PC-9 (cell line): ENCODE results near the gene C7orf25. TPM values are rescaled to one million over a fixed set of nuclear protein-coding genes. Genes with fewer than 3 reads are reported as not detected.

Source experiments
- BruUV-seq: library from RNA; stranded (reverse); fragments of 400-500 nt; replicated peaks from 2 replicates; lab custom pipeline; 2021; lab: Mats Ljungman, UMichigan
- CTCF ChIA-PET: fragments of 300-600 bp; sonication (Branson Sonifier 250); formaldehyde crosslinking; loops from one replicate; lab custom pipeline; 2022; ENCODE audit warnings: antibody characterized with exemption; lab: Charles Lee
- POLR2A ChIA-PET: fragments of 300-600 bp; sonication (Branson Sonifier 250); formaldehyde crosslinking; loops from one replicate; lab custom pipeline; 2022; ENCODE audit warnings: antibody characterized with exemption; ENCODE audit not compliant: unreplicated experiment; lab: Charles Lee
- DNase-seq, 2 experiments: peaks; one replicate each; pipeline versions ENCODE4 v3.0.0 to v3.0.0-alpha.2; 2015 to 2022; ENCODE audit warnings: mixed read lengths in 1 of 2
- H2AFZ ChIP-seq: fragments of 200-600 bp; sonication (generic); 2 replicates; pipeline ENCODE4 v1.8.1; 2017; ENCODE audit warnings: antibody characterized with exemption
- H3F3A ChIP-seq: fragments of 200-600 bp; sonication (generic); 2 replicates; pipeline ENCODE4 v1.8.1; 2017; ENCODE audit warnings: antibody characterized with exemption, mild to moderate bottlenecking, low read depth; ENCODE audit not compliant: insufficient read depth
- H3K27ac ChIP-seq: fragments of 200-600 bp; sonication (generic); 2 replicates; pipeline ENCODE4 v1.6.1; 2016; ENCODE audit warnings: mixed run types
- H3K27me3 ChIP-seq: fragments of 200-600 bp; sonication (generic); 2 replicates; pipeline ENCODE4 v1.6.1; 2016; ENCODE audit warnings: low read depth, mixed run types; ENCODE audit not compliant: insufficient read depth
- H3K36me3 ChIP-seq: fragments of 200-600 bp; sonication (generic); 2 replicates; pipeline ENCODE4 v1.6.1; 2016; ENCODE audit warnings: low read depth, mixed run types
- H3K4me1 ChIP-seq: fragments of 200-600 bp; sonication (generic); replicated peaks from 2 replicates; pipeline ENCODE4 v1.6.1; 2016; ENCODE audit warnings: mixed run types; ENCODE audit not compliant: insufficient read depth
- H3K4me2 ChIP-seq: fragments of 200-600 bp; sonication (generic); 2 replicates; pipeline ENCODE4 v1.6.1; 2017; ENCODE audit warnings: mixed run types
- H3K4me3 ChIP-seq: fragments of 200-600 bp; sonication (generic); 2 replicates; pipeline ENCODE4 v1.6.1; 2016; ENCODE audit warnings: mixed run types
- H3K79me2 ChIP-seq: fragments of 200-600 bp; sonication (generic); 2 replicates; pipeline ENCODE4 v1.6.1; 2017; ENCODE audit warnings: low read depth, mixed run types
- H3K9me2 ChIP-seq: fragments of 200-600 bp; sonication (generic); 2 replicates; pipeline ENCODE4 v1.8.1; 2017; ENCODE audit warnings: mild to moderate bottlenecking; ENCODE audit not compliant: insufficient read depth
- H3K9me3 ChIP-seq: fragments of 200-600 bp; sonication (generic); 2 replicates; pipeline ENCODE4 v1.8.1; 2016; ENCODE audit warnings: low read depth; ENCODE audit not compliant: insufficient read depth
- H4K20me1 ChIP-seq: fragments of 200-600 bp; sonication (generic); 2 replicates; pipeline ENCODE4 v1.8.1; 2017; ENCODE audit not compliant: insufficient read depth
- EZH2 ChIP-seq: fragments of 200-600 bp; sonication (generic); IDR thresholded peaks from 2 replicates; pipeline ENCODE4 v1.8.0; 2017; ENCODE audit warnings: antibody characterized with exemption, low read depth
- intact Hi-C: fragments of 100-400 bp; cut with micrococcal nuclease; formaldehyde crosslinking; loops from one replicate; pipeline ENCODE4 v1.10.0; 2022; ENCODE audit not compliant: unreplicated experiment
- total RNA-seq: library from RNA; stranded (reverse); gene quantifications from 2 replicates; pipeline ENCODE4 v1.2.3, GENCODE V29; 2021
- TF ChIP-seq, protein P1 (sequence below): fragments of 200-600 bp; sonication (generic); conservative IDR thresholded peaks from 2 replicates; pipeline ENCODE4 v1.6.1; 2017; ENCODE audit warnings: mixed run types, antibody characterized with exemption, mild to moderate bottlenecking, moderate library complexity

Gene C7orf25
- total RNA-seq, 1 experiment from 2014 or later = 7.3 TPM

- Histone ChIP-seq H3K9me3 (no peaks in the 10 kb centered on the region), H3K4me1 (no peaks in the 10 kb centered on the region), H2AFZ (no peak overlapping the region), H3K36me3 (no peaks in the 10 kb centered on the region), H3K4me3 (no peak overlapping the region), H3F3A (no peaks in the 10 kb centered on the region), H3K9me2 (peaks cover 2% of the 10 kb centered on the region; the same call in 1 of the 2 replicates), H3K79me2 (no peaks in the 10 kb centered on the region), H3K27ac (no peak overlapping the region), H3K27me3 (0 out of 2 replicates have a peak, but pooled peaks cover 5% of the 10 kb centered on the region), H3K4me2 (no peak overlapping the region), H4K20me1 (no peaks in the 10 kb centered on the region)
- no TSS peak for BruUV-seq
- TF ChIP-seq EZH2 = no peak
- TF ChIP-seq, protein P1, sequence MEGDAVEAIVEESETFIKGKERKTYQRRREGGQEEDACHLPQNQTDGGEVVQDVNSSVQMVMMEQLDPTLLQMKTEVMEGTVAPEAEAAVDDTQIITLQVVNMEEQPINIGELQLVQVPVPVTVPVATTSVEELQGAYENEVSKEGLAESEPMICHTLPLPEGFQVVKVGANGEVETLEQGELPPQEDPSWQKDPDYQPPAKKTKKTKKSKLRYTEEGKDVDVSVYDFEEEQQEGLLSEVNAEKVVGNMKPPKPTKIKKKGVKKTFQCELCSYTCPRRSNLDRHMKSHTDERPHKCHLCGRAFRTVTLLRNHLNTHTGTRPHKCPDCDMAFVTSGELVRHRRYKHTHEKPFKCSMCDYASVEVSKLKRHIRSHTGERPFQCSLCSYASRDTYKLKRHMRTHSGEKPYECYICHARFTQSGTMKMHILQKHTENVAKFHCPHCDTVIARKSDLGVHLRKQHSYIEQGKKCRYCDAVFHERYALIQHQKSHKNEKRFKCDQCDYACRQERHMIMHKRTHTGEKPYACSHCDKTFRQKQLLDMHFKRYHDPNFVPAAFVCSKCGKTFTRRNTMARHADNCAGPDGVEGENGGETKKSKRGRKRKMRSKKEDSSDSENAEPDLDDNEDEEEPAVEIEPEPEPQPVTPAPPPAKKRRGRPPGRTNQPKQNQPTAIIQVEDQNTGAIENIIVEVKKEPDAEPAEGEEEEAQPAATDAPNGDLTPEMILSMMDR = no peak
- DNase-seq = no peak
- ChIA-PET CTCF (no interaction called here), POLR2A (no interaction called here)
- intact Hi-C loops = no loop called here
Measured at GRCh38 chr7:42952328-42952727, 40.5 kb upstream of the C7orf25 start.

DNA sequence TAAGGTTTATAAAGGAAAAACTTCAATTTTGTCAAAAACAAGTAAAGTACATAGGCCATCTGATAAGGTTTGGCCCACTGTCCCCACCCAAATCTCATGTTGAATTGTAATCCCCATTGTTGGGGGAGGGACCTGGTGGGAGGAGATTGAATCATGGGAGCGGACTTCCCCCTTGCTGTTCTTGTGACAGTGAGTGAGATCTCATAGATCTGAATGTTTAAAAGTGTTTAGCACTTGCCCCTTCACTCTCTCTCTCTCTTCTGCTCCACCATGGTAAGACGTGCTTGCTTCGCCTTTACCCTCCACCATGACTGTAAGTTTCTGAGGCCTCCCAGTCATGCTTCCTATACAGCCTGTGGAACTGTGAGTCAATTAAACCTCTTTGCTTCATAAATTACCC, 38.5 kb upstream of the C7orf25 start:
- 0 out of 2 replicates have a peak, but pooled peaks cover 5% of the 10 kb centered on the region for H3K27me3 ChIP-seq
- H3K79me2 ChIP-seq = no peaks in the 10 kb centered on the region
- no peak for DNase-seq
- H3K9me2 ChIP-seq = no peaks in the 10 kb centered on the region
- no peak overlapping the region for H3K27ac ChIP-seq
- no peaks in the 10 kb centered on the region for H3F3A ChIP-seq
- ChIA-PET CTCF (no interaction called here), POLR2A (no interaction called here)
- no peaks in the 10 kb centered on the region for H3K36me3 ChIP-seq
- TF ChIP-seq EZH2 = no peak
- TF ChIP-seq, protein P1 = no peak
- no peak overlapping the region for H2AFZ ChIP-seq
- BruUV-seq = no TSS peak
- no peaks in the 10 kb centered on the region for H3K4me1 ChIP-seq
- intact Hi-C loops = no loop called here
- no peaks in the 10 kb centered on the region for H3K9me3 ChIP-seq
- no peaks in the 10 kb centered on the region for H4K20me1 ChIP-seq
- no peak overlapping the region for H3K4me2 ChIP-seq
- no peak overlapping the region for H3K4me3 ChIP-seq

DNA sequence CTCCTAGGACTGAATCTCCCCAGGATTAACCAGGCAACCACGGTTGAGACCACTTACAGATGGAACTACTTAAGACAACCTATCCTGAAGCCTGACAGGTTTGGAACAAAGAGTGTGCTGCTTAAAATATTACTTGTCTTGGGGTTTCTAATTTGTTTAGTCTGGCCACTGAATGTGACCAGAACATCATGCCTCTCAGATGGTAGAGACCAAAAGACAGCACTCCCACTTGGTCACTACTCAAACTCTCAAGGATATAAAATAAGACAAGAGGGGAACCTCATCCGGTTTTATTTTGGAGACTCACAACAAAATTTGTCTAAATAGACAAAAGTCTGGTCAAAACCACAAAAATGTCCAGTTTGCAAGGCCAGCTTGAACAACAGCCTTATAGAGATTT, 35.7 kb upstream of the C7orf25 start:
- no peak overlapping the region for H3K27ac ChIP-seq
- BruUV-seq = no TSS peak
- CTCF ChIA-PET = no interaction called here

More for the DNA sequence above, 35.7 kb upstream of the C7orf25 start:
- no peaks in the 10 kb centered on the region for H3F3A ChIP-seq
- no peaks in the 10 kb centered on the region for H3K79me2 ChIP-seq
- H3K4me2 ChIP-seq = no peak overlapping the region
- H3K9me3 ChIP-seq = no peaks in the 10 kb centered on the region
- no peak for DNase-seq
- no peak overlapping the region for H2AFZ ChIP-seq
- TF ChIP-seq, protein P1 = no peak
- TF ChIP-seq EZH2 = no peak
- H3K4me3 ChIP-seq = no peak overlapping the region
- no peaks in the 10 kb centered on the region for H3K36me3 ChIP-seq
- no peaks in the 10 kb centered on the region for H3K9me2 ChIP-seq
- POLR2A ChIA-PET = no interaction called here
- no peaks in the 10 kb centered on the region for H4K20me1 ChIP-seq
- no peaks in the 10 kb centered on the region for H3K4me1 ChIP-seq
- H3K27me3 ChIP-seq = 0 out of 2 replicates have a peak, but pooled peaks cover 5% of the 10 kb centered on the region
- intact Hi-C loops = no loop called here
